HEK293 (cell line): ENCODE data around the gene MAML1.

Experiments
- CTCF ChIA-PET: fragments of 350-600 bp; formaldehyde crosslinking; extraction: SDS; loops from one replicate; lab custom pipeline; 2021; ENCODE audit warnings: antibody characterized with exemption; lab: Yijun Ruan, JAX
- POLR2A ChIA-PET: fragments of 300-600 bp; formaldehyde crosslinking; extraction: SDS; loops from one replicate; lab custom pipeline; 2020; ENCODE audit warnings: antibody characterized with exemption, inconsistent platforms; lab: Yijun Ruan, JAX
- H3K27ac ChIP-seq: fragments of 200-500 bp; sonication (Bioruptor generic); 2 replicates; pipeline ENCODE4 v1.5.1; 2014; ENCODE audit warnings: low read depth, low read length, control low read depth, inconsistent platforms; ENCODE audit errors: extremely low read depth
- H3K36me3 ChIP-seq, 2 experiments: fragments of 200-500 bp in 1 of 2; sonication (Bioruptor generic) in 1 of 2; 1 replicate in 1 of 2; 2 replicates in 1 of 2; pipeline ENCODE4 v1.5.1; 2014 to 2017; ENCODE audit warnings: inconsistent platforms in 2 of 2, low read length in 2 of 2; ENCODE audit not compliant: control insufficient read depth in 2 of 2, insufficient read depth in 1 of 2
- H3K4me1 ChIP-seq: fragments of 200-500 bp; sonication (Bioruptor generic); 2 replicates; pipeline ENCODE4 v1.5.1; 2014; ENCODE audit warnings: mild to moderate bottlenecking, low read length, inconsistent platforms; ENCODE audit not compliant: control insufficient read depth, insufficient read depth
- H3K4me3 ChIP-seq: 2 replicates; pipeline ENCODE4 v1.5.1; 2011; ENCODE audit warnings: low read depth, mild to moderate bottlenecking, control low read depth, low read length, moderate library complexity
- H3K9me3 ChIP-seq: fragments of 200-500 bp; sonication (Bioruptor generic); 2 replicates; pipeline ENCODE4 v1.5.1; 2014; ENCODE audit warnings: low read depth, low read length, inconsistent platforms; ENCODE audit not compliant: control insufficient read depth, insufficient read depth
- CTCF ChIP-seq: fragments of 450-650 bp; formaldehyde crosslinking; IDR thresholded peaks from 2 replicates; pipeline ENCODE4 v1.5.1; 2016; ENCODE audit warnings: missing biosample characterization, missing genetic modification characterization
- PRDM1 ChIP-seq: fragments of 450-650 bp; formaldehyde crosslinking; IDR thresholded peaks from 2 replicates; pipeline ENCODE4; 2016; ENCODE audit warnings: missing biosample characterization, missing genetic modification characterization
- SETDB1 ChIP-seq: IDR thresholded peaks from one replicate; pipeline ENCODE4 v1.6.1; 2017; ENCODE audit warnings: mild to moderate bottlenecking, low read length, moderate library complexity, mixed read lengths; ENCODE audit not compliant: insufficient read length
- TRIM28 ChIP-seq: IDR thresholded peaks from 2 replicates; pipeline ENCODE4 v1.6.1; 2011; ENCODE audit warnings: low read length, control low read depth, borderline replicate concordance
- ZBTB44 ChIP-seq: fragments of 450-650 bp; IDR thresholded peaks from 2 replicates; pipeline ENCODE4 v1.5.1; 2018; ENCODE audit warnings: missing biosample characterization, mild to moderate bottlenecking, missing genetic modification characterization
- ZFHX2 ChIP-seq: fragments of 450-650 bp; formaldehyde crosslinking; conservative IDR thresholded peaks from 2 replicates; pipeline ENCODE4 v1.5.1; 2016; ENCODE audit warnings: missing biosample characterization, missing genetic modification characterization
- ZNF10 ChIP-seq: fragments of 450-650 bp; formaldehyde crosslinking; IDR thresholded peaks from 2 replicates; pipeline ENCODE4 v1.5.1; 2017; ENCODE audit warnings: missing biosample characterization, missing genetic modification characterization
- ZNF112 ChIP-seq: fragments of 450-650 bp; formaldehyde crosslinking; IDR thresholded peaks from 2 replicates; pipeline ENCODE4 v1.5.0; 2017; ENCODE audit warnings: missing biosample characterization, missing genetic modification characterization
- ZNF2 ChIP-seq: fragments of 450-650 bp; formaldehyde crosslinking; IDR thresholded peaks from 2 replicates; pipeline ENCODE4 v1.5.1; 2016; ENCODE audit warnings: missing biosample characterization, missing genetic modification characterization
- ZNF23 ChIP-seq: fragments of 450-650 bp; formaldehyde crosslinking; IDR thresholded peaks from 2 replicates; pipeline ENCODE4 v1.5.1; 2016; ENCODE audit warnings: missing biosample characterization, missing genetic modification characterization, borderline replicate concordance
- ZNF341 ChIP-seq: fragments of 450-650 bp; formaldehyde crosslinking; IDR thresholded peaks from 2 replicates; pipeline ENCODE4; 2016; ENCODE audit warnings: low read depth, missing biosample characterization, missing genetic modification characterization
- ZNF362 ChIP-seq: fragments of 450-650 bp; formaldehyde crosslinking; IDR thresholded peaks from 2 replicates; pipeline ENCODE4 v1.5.1; 2016; ENCODE audit warnings: missing biosample characterization, missing genetic modification characterization
- ZNF366 ChIP-seq: fragments of 450-650 bp; formaldehyde crosslinking; conservative IDR thresholded peaks from 2 replicates; pipeline ENCODE4 v1.5.1; 2016; ENCODE audit warnings: missing biosample characterization, missing genetic modification characterization
- ZNF501 ChIP-seq: fragments of 450-650 bp; formaldehyde crosslinking; IDR thresholded peaks from 2 replicates; pipeline ENCODE4 v1.5.1; 2016; ENCODE audit warnings: missing biosample characterization, missing genetic modification characterization
- ZNF544 ChIP-seq: fragments of 450-650 bp; formaldehyde crosslinking; IDR thresholded peaks from 2 replicates; pipeline ENCODE4 v1.5.0; 2017; ENCODE audit warnings: missing biosample characterization, missing genetic modification characterization
- ZNF629 ChIP-seq: fragments of 450-650 bp; formaldehyde crosslinking; IDR thresholded peaks from 2 replicates; pipeline ENCODE4 v1.5.1; 2017; ENCODE audit warnings: missing biosample characterization, missing genetic modification characterization
- ZNF654 ChIP-seq: fragments of 450-650 bp; formaldehyde crosslinking; IDR thresholded peaks from 2 replicates; pipeline ENCODE4 v1.5.1; 2016; ENCODE audit warnings: low read depth, missing biosample characterization, missing genetic modification characterization
- ZNF660 ChIP-seq: fragments of 450-650 bp; IDR thresholded peaks from 2 replicates; pipeline ENCODE4 v1.5.1; 2018; ENCODE audit warnings: missing biosample characterization, mild to moderate bottlenecking, missing genetic modification characterization
- ZSCAN30 ChIP-seq: fragments of 450-650 bp; IDR thresholded peaks from 2 replicates; pipeline ENCODE4 v1.5.1; 2018; ENCODE audit warnings: missing biosample characterization, mild to moderate bottlenecking, missing genetic modification characterization, moderate library complexity

MAML1 gene

GRCh38 chr5:179762781-179763176, 30.2 kb downstream of the MAML1 start (continued):
- no peak for TF ChIP-seq ZNF112
- TF ChIP-seq ZNF544 (tag by site-specific recombination) = no peak
- peak; percentile 32; the same call in 1 of the 2 replicates for TF ChIP-seq ZNF366 (tag by site-specific recombination)

GRCh38 chr5:179763215-179763945, 30.8 kb downstream of the MAML1 start:
- Histone ChIP-seq H3K4me1 (peaks cover 13% of the 10 kb centered on the region), H3K9me3 (no peaks in the 10 kb centered on the region), H3K36me3 (peaks cover 5 to 34% of the 10 kb centered on the region in 2 experiments), H3K4me3 (no peak overlapping the region), H3K27ac (no peak overlapping the region)
- ChIA-PET POLR2A (interaction anchor here (0.5 to 2.8 kb wide), 6 partner anchors 8 to 140 kb away, joined by 3 to 11 read pairs (median 4); partner anchors contain the start of gene HNRNPH1), CTCF (interaction anchor here (0.6 to 2.7 kb wide), 38 partner anchors 8 to 1310 kb away, joined by 3 to 17 read pairs (median 4); partner anchors contain the start of genes LTC4S, MAML1 and MRNIP)
- TF ChIP-seq TRIM28 (peak; percentile 30; the same call in 1 of the 2 replicates), ZNF660 (tag by site-specific recombination) (peak; percentile 75; the same call in 1 of the 2 replicates), ZNF654 (peak; percentile 72), ZNF362 (tag by site-specific recombination) (no peak), ZNF629 (0 out of 2 replicates have a peak, but pooled peaks have one; percentile 17), ZSCAN30 (tag by site-specific recombination) (no peak), ZBTB44 (tag by site-specific recombination) (no peak), ZNF366 (tag by site-specific recombination) (0 out of 2 replicates have a peak, but pooled peaks have one; percentile 3), CTCF (tag by site-specific recombination) (peak; percentile 84), ZNF10 (0 out of 2 replicates have a peak, but pooled peaks have one; percentile 4), ZNF341 (tag by site-specific recombination) (peak; percentile 70), PRDM1 (tag by site-specific recombination) (peak; percentile 70; the same call in 1 of the 2 replicates), ZNF2 (tag by site-specific recombination) (peak; percentile 62; the same call in 1 of the 2 replicates), ZNF501 (tag by site-specific recombination) (no peak), SETDB1 (no peak)

GRCh38 chr5:179764056-179764455, 31.4 kb downstream of the MAML1 start:
- no peak overlapping the region for H3K27ac ChIP-seq
- H3K4me3 ChIP-seq = no peak overlapping the region
- H3K9me3 ChIP-seq = no peaks in the 10 kb centered on the region
- ChIA-PET POLR2A (interaction anchor here (2.8 kb wide), 1 partner anchor 33 kb away, joined by 11 read pairs; no protein-coding TSS in a partner anchor), CTCF (interaction anchor here (0.7 to 2.7 kb wide), 12 partner anchors 8 to 142 kb away, joined by 3 to 17 read pairs (median 4); partner anchors contain the start of gene LTC4S)
- TF ChIP-seq ZNF23 (tag by site-specific recombination) (no peak), ZFHX2 (tag by site-specific recombination) (no peak)
- peaks cover 13% of the 10 kb centered on the region for H3K4me1 ChIP-seq
- peaks cover 5 to 41% of the 10 kb centered on the region in 2 experiments for H3K36me3 ChIP-seq
